NCI-H1694 (cell line): ENCODE measurements around the gene TPM1.
"Not testable (repeated sequence)": the region's sequence is repeated elsewhere in the genome, so short reads cannot be mapped to it uniquely, and the experiment has no call there.

Experiments
- DNase-seq: peaks from one replicate; lab custom pipeline; 2025; lab: John Stamatoyannopoulos, UW

TPM1 gene

DNA sequence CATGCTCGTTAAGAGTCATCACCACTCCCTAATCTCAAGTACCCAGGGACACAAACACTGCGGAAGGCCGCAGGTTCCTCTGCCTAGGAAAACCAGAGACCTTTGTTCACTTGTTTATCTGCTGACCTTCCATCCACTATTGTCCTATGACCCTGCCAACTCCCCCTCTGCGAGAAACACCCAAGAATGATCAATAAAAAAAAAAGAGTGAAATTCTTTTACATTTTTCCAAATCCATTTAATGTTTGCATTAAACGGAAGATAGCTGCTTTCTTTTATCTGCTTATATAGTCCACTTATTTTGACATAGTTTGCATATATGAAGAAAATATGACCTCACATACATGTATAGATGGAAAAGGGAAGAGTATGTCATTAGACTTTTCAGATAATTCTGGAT lies 57.0 kb downstream of the TPM1 start:
- DNase-seq = not testable (repeated sequence)

DNA sequence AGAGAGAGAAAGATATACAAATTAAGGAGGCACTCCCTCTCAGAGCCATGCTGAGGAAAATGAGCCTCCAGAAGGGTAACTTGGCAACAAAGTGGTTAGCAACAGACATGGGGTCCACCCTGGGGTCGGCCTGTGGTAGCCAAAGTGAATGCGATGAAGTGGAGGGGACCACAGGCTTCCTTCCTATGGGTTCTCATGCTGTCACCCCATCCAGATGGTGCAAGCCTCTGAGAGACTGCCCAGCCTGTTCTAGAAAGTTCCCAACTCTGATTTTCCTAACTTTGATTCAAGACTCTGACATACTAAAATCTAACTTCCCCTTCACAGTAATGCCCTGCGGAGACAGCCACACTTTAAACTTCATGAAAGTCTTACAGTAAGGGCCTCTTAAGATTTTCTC lies 60.9 kb downstream of the TPM1 start:
- DNase-seq = no peak

DNA sequence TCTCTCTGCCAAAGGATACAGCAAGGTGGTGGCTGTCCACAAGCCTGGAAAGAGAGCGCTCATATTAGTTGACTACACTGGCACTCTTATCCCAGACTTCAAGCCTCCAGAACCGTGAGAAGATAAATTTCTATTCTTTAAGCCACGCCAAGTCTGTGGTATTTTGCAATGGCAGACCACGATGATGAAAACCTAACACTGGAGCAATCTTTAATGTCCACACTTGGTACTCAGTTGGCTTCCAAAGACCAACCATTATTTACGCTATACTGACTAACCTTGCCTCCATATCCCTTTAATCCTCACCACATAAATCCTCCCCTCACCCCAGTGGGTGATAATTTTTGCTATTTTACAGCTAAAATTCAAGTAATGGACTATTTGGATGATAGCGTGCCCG lies 62.2 kb downstream of the TPM1 start:
- DNase-seq = no peak

DNA sequence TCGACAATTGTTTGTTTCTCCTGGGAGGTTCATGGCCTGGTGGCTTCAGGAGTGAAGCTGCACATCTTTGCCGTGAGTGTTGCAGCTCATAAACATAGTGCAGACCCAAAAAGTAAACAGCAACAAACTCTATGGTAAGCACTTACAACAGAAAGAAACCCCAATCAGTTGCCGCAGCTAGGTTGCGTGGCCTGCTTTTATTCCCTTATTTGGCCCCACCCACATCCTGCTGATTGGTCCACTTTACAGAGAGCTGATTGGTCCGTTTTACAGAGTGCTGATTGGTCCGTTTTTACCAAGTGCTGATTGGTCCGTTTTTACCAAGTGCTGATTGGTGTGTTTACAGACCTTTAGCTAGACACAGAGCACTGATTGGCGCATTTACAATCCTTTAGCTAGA lies 62.8 kb downstream of the TPM1 start:
- not testable (repeated sequence) for DNase-seq

DNA sequence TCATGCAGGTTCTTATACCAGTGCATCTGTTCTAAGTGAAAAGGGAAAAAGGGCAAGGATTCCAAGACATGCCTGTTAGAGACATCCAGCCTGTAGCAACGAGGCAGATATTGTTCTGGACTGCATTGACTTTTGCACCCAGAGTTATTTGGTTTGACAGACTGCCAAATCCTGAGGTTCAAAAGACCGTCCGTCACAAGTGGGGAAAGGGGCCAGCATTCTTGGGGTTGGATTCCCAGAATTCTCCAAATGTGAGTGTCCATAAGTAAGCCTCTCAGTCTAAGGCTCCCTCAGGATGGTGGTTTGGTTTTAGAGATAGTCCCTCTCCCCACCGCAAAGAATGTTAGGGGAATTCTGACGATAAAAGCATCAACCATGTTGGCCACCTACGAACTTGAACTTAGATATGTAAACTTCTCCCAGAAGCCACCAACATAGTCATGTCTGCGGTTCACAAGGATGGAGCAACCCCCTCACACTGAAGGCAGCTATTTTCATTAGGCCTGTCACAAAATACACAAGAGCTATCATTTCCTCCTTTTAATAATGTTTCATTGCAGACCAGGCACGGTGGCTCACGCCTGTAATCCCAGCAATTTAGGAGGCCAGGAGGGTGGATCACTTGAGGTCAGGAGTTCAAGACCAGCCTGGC lies 65.5 kb downstream of the TPM1 start:
- DNase-seq = no peak

DNA sequence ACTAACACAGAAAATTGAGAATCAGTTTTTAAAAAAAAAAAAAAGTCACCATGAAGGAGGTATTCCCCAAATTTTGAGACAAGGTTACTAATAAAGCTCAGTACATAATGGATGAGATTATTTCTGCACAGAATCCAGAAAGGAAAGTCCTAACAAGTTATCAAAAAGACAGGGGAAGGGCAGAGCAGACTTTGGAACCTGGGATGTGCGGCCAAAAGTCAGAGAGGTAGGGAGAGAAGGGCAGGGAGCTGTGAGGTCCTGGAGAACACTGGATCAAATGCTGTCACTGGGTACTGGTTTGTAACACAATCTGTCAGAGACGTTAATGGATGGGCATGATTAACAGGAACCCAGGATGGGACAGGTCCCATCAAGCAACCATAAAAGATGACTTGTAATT lies 67.0 kb downstream of the TPM1 start:
- DNase-seq = no peak

DNA sequence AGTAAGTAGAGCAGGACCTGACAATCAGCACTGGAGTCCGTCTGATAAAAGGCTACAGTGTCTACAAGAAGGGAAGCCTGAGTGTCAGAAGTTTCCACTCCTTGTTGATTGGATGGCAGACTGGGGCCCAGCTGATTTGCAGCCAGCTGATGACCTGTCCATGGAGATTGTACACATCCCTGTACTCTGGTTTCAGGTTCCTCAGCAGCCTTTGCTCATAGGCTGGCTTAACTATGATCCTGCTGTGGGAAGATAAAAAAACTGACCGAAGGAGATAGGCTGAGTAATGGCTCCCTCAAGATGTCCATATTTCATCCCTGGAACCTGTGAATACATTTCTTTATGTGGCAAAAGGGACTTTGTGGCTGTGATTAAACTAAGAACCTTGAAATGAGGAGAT lies 67.4 kb downstream of the TPM1 start:
- DNase-seq = no peak

DNA sequence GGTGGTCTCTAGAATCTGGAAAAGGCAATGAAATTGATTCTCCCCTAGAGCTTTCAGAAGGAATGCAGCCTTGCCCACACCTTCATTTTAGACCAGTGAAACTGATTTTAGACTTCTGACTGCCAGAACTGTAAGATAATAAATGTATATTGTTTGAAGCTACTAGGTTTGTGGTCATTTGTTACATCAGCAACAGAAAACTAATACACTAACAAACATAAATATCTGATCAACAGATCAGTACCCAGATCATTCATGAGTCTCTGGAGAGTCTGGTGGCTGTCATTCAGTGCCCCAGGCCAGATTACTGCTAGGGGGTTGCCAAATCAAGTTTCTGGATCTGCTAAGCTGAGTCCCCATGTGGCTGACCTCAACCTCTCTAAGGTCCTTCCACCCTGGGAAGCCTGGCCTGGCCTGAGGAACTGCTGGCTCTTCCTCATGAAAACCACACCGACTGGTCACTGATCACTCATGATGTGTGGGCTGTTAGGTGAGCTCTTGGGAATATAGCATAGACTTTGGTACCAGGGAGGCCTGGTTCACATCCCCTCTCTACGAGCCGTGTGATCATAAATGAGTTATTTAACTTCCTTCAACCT lies 68.0 kb downstream of the TPM1 start:
- DNase-seq = no peak

DNA sequence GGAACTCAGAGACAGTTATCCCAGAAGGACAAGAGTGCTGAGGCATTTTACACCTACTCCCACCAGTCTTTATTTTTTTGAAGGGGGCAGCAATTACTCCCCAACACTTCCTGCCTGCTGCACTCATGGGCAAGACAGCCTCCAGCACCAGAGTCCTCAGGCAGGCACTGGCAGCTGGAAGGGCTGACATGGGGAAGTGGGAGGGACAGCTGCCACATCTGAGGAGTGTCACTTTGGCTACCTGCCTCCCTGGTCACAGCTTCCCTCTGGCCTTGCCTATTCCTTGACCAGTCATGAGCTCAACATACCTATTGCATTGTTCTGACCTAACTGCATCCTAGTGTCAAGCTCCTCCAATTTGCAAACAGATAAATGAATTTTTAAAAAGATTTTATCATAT lies 68.9 kb downstream of the TPM1 start:
- DNase-seq = no peak

DNA sequence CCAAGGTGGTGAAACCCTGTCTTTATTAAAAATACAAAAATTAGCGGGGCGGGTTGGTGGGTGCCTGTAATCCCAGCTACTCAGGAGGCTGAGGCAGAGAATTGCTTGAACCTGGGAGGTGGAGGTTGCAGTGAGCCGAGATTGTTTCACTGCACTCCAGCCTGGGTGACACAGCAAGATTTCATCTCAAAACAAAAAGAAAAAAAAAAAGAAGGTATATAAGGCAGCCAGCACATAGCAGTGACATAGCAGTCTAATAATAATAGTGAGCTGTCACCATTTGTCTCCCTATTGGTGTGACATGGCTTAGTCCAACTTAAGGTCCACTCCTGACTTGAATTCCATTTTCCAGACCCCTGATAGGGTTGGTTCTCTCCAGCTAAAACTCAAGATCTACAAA lies 70.3 kb downstream of the TPM1 start:
- no peak for DNase-seq

DNA sequence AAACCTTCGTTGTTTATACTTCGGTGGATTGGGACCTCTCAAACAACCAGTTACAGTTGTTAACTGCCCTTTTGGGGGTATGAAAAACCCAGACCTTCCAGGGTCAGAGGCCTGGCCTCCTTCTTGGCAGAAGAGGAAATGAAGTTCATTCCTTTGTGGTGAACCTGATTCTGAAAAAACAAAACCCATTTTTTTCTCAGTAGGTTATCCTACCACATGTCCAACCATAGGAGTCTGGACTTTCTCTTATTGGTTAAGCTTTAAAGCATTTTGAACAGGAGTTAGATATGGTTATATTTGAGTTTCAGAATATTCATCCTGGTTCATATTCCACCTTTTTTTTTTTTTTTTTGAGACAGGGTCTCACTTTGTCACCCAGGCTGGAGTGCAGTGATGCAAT lies 71.9 kb downstream of the TPM1 start:
- no peak for DNase-seq
